A549 (cell line): ENCODE measurements around the gene CCDC40.

Experiments used
- BHLHE40 ChIP-seq: IDR thresholded peaks from 2 replicates; pipeline ENCODE4 v1.6.1; 2012; ENCODE audit warnings: low read depth, low read length, inconsistent platforms
- CEBPB ChIP-seq, 2 experiments: fragments of >200 bp in 1 of 2; sonication (Bioruptor Twin) in 1 of 2; formaldehyde crosslinking in 1 of 2; IDR thresholded peaks; 2 replicates each; pipeline ENCODE4 v1.6.1; 2012 to 2016
- CTCF ChIP-seq: fragments of >200 bp; sonication (Bioruptor Twin); formaldehyde crosslinking; IDR thresholded peaks from 3 replicates; pipeline ENCODE4 v1.5.1; 2016
- EHMT2 ChIP-seq: fragments of 200-600 bp; sonication (generic); IDR thresholded peaks from 2 replicates; pipeline ENCODE4 v1.6.1; 2016; ENCODE audit warnings: antibody characterized with exemption, low read depth, mild to moderate bottlenecking, moderate library complexity
- EP300 ChIP-seq, 2 experiments: fragments of >200 bp; sonication (Bioruptor Twin); formaldehyde crosslinking; IDR thresholded peaks; 2 replicates in 1 of 2; 3 replicates in 1 of 2; pipeline ENCODE4 v1.6.1; 2016 to 2017
- KDM1A ChIP-seq: fragments of 200-600 bp; sonication (generic); IDR thresholded peaks from 2 replicates; pipeline ENCODE4 v1.6.1; 2016; ENCODE audit warnings: low read depth, mild to moderate bottlenecking
- MAX ChIP-seq: IDR thresholded peaks from 2 replicates; pipeline ENCODE4 v1.6.1; 2012
- MAZ ChIP-seq: fragments of 150-350 bp; IDR thresholded peaks from 2 replicates; pipeline ENCODE4 v1.6.1; 2014; ENCODE audit warnings: antibody characterized with exemption, low read depth, low read length, borderline replicate concordance
- POLR2A ChIP-seq: IDR thresholded peaks from 2 replicates; pipeline ENCODE4 v1.6.1; 2012; ENCODE audit warnings: mild to moderate bottlenecking, low read length
- RCOR1 ChIP-seq: fragments of 150-350 bp; IDR thresholded peaks from 2 replicates; pipeline ENCODE4 v1.6.1; 2014; ENCODE audit warnings: antibody characterized with exemption, low read length, low read depth
- REST ChIP-seq: fragments of 200-600 bp; sonication (generic); IDR thresholded peaks from 2 replicates; pipeline ENCODE4 v1.6.1; 2016; ENCODE audit warnings: antibody characterized with exemption, mild to moderate bottlenecking, moderate library complexity
- RFX5 ChIP-seq: fragments of 450-650 bp; IDR thresholded peaks from 2 replicates; pipeline ENCODE4 v1.7.1; 2014; ENCODE audit warnings: antibody characterized with exemption, mild to moderate bottlenecking, moderate library complexity

- TF ChIP-seq EP300 (IDR thresholded peaks at IDR 0.05) (no peak), POLR2A (no peak), CTCF (no peak), RCOR1 (no peak), RFX5 (no peak), CEBPB (IDR thresholded peaks at IDR 0.05) (no peak), MAZ (no peak), BHLHE40 (no peak), REST (no peak), MAX (no peak), EHMT2 (no peak), KDM1A (no peak)
Measured at GRCh38 chr17:80086616-80087015, 50.2 kb downstream of the CCDC40 start.
